Prostate gland (tissue), 2 donors: ENCODE measurements around the gene CDH1.

Experiments used
- POLR2A ChIP-seq: fragments of 450-650 bp; IDR thresholded peaks from one replicate; pipeline ENCODE4 v1.6.1; 2016; ENCODE audit warnings: antibody characterized with exemption, mild to moderate bottlenecking
- TF ChIP-seq, protein P1 (sequence below), 4 experiments: fragments of 200-600 bp in 2 of 4; fragments of 450-650 bp in 2 of 4; sonication (generic) in 2 of 4; IDR thresholded peaks; 1 replicate in 3 of 4; 2 replicates in 1 of 4; pipeline ENCODE4 v1.5.1; 2016 to 2019; ENCODE audit warnings: antibody characterized with exemption in 4 of 4, mild to moderate bottlenecking in 2 of 4, moderate library complexity in 2 of 4

DNA sequence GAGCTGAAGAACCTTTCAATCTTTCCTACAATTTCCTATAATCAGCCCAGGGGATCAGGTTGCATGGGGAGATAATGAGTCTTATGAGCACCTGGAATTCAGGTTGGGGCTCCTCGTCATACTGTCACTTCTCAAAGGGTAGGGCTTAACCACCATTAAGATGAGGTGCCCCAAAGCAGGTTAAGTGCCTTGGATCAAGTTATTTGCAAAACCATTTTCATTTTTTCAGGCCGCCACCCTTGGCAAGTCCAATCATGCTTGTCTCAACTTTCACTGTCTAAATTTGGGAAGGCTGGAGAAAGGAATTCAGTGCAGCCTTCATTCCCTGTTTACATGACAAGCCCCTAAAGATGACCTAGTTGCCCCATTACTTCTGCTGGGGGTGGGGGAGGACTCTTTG is 61.3 kb downstream of the CDH1 start:
- TF ChIP-seq, protein P1, sequence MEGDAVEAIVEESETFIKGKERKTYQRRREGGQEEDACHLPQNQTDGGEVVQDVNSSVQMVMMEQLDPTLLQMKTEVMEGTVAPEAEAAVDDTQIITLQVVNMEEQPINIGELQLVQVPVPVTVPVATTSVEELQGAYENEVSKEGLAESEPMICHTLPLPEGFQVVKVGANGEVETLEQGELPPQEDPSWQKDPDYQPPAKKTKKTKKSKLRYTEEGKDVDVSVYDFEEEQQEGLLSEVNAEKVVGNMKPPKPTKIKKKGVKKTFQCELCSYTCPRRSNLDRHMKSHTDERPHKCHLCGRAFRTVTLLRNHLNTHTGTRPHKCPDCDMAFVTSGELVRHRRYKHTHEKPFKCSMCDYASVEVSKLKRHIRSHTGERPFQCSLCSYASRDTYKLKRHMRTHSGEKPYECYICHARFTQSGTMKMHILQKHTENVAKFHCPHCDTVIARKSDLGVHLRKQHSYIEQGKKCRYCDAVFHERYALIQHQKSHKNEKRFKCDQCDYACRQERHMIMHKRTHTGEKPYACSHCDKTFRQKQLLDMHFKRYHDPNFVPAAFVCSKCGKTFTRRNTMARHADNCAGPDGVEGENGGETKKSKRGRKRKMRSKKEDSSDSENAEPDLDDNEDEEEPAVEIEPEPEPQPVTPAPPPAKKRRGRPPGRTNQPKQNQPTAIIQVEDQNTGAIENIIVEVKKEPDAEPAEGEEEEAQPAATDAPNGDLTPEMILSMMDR (IDR thresholded peaks at IDR 0.05) = no peak
- TF ChIP-seq POLR2A = no peak
